Measurements from ENCODE around the gene MIXL1. TPM values are rescaled to one million over a fixed set of nuclear protein-coding genes. Genes with fewer than 3 reads are reported as not detected.

MIXL1 gene
- total RNA-seq, 1 experiment from 2014 or later: 4.7 TPM

GRCh38 chr1:226276077-226276682 lies 52.7 kb downstream of the MIXL1 start:
- Histone ChIP-seq H3K9me3 (ENCODE audit: control insufficient read depth, low read depth, low read length) (no peaks in the 10 kb centered on the region), H3K23ac (ENCODE audit: insufficient read length, low read depth, low read length) (no peak overlapping the region), H4K91ac (ENCODE audit: insufficient read length, low read depth, low read length) (no peak overlapping the region), H2BK5ac (ENCODE audit: insufficient read length, low read length) (no peak overlapping the region), H3K56ac (ENCODE audit: insufficient read length, low read depth, low read length) (no peak overlapping the region), H2BK15ac (ENCODE audit: low read depth, low read length) (no peak overlapping the region), H3T11ph (ENCODE audit: low read length) (no peak overlapping the region), H3K27me3 (ENCODE audit: insufficient read depth, low read length) (no peaks in the 10 kb centered on the region), H3K79me2 (ENCODE audit: insufficient read depth, low read length) (no peaks in the 10 kb centered on the region), H2AK5ac (ENCODE audit: insufficient read length, low read length) (no peak overlapping the region), H2AFZ (ENCODE audit: low read length) (no peak overlapping the region), H3K4me2 (ENCODE audit: insufficient read depth, insufficient read length, low read length) (no peak overlapping the region), H4K5ac (ENCODE audit: insufficient read length, low read depth, low read length) (no peak overlapping the region), H3K14ac (ENCODE audit: insufficient read depth, low read length) (no peak overlapping the region), H4K8ac (replicated peaks; ENCODE audit: insufficient read length, low read depth, low read length) (no peak overlapping the region), H2BK20ac (ENCODE audit: low read depth, low read length, poor library complexity, severe bottlenecking) (no peak overlapping the region), H4K20me1 (ENCODE audit: control insufficient read depth, insufficient read depth, insufficient read length) (no peaks in the 10 kb centered on the region), H2BK120ac (ENCODE audit: low read depth, low read length, poor library complexity, severe bottlenecking) (no peak overlapping the region), H3K9ac (ENCODE audit: extremely low read depth, insufficient read length, low read length) (no peak overlapping the region), H3K18ac (ENCODE audit: insufficient read length, low read depth, low read length) (no peak overlapping the region), H2BK12ac (ENCODE audit: insufficient read length, low read depth, low read length) (no peak overlapping the region), H3K23me2 (ENCODE audit: insufficient read length, low read depth, low read length, poor library complexity, severe bottlenecking) (no peaks in the 10 kb centered on the region), H3K4me1 (ENCODE audit: insufficient read depth, low read length) (no peaks in the 10 kb centered on the region), H3K4ac (ENCODE audit: low read depth, low read length) (no peak overlapping the region), H3K79me1 (ENCODE audit: insufficient read depth, low read depth, low read length, poor library complexity, severe bottlenecking) (no peaks in the 10 kb centered on the region), H3K27ac (ENCODE audit: insufficient read length, low read depth, low read length) (no peak overlapping the region)
- Mint-ChIP-seq H3K36me3 (ENCODE audit: insufficient read depth in 1 of 3, low read depth in 3 of 3) (peaks cover 4 to 23% (median 23%) of the 10 kb centered on the region in 3 experiments; a peak in 6 of 7 replicates), H3K4me3 (no peak overlapping the region), H3K4me1 (no peaks in the 10 kb centered on the region), H3K9me3 (no peaks in the 10 kb centered on the region), H3K27ac (no peak overlapping the region), H3K27me3 (ENCODE audit: low read depth) (no peaks in the 10 kb centered on the region)
- no peak for TF ChIP-seq CTCF (conservative IDR thresholded peaks at IDR 0.05)
- DNase-seq: no peak
- no CpG with 5 or more reads among the region's 3 CpGs for WGBS (ENCODE audit: extremely low coverage, insufficient read length, low lambda C conversion rate)

Other genes starting within 250 kb of the MIXL1 start
- 20.5 and 21.7 TPM in 2 replicates for gene SDE2, start 224.3 kb upstream of the MIXL1 start, total RNA-seq (2021)
- 1,129 and 1,182 TPM in 2 replicates for gene H3-3A, start 160.9 kb upstream of the MIXL1 start, total RNA-seq (2021)
- gene ACBD3, start 36.9 kb upstream of the MIXL1 start, total RNA-seq (2021): 30.6 and 30.8 TPM in 2 replicates
- gene LIN9, start 85.5 kb downstream of the MIXL1 start, total RNA-seq (2021): 9.5 TPM in 2 replicates
- gene PARP1, start 184.4 kb downstream of the MIXL1 start, total RNA-seq (2021): 331 and 337 TPM in 2 replicates